GOT3 (cell line): ENCODE measurements around the gene IGF2BP2.
A peak's percentile ranks its signal among the peaks of the same experiment; 100 is the strongest.
"Not testable (repeated sequence)": the region's sequence is repeated elsewhere in the genome, so short reads cannot be mapped to it uniquely, and the experiment has no call there.

ENCODE experiments used
- DNase-seq: peaks from one replicate; lab custom pipeline; 2025; ENCODE audit warnings: mixed read lengths; lab: John Stamatoyannopoulos, UW

Gene IGF2BP2

DNA sequence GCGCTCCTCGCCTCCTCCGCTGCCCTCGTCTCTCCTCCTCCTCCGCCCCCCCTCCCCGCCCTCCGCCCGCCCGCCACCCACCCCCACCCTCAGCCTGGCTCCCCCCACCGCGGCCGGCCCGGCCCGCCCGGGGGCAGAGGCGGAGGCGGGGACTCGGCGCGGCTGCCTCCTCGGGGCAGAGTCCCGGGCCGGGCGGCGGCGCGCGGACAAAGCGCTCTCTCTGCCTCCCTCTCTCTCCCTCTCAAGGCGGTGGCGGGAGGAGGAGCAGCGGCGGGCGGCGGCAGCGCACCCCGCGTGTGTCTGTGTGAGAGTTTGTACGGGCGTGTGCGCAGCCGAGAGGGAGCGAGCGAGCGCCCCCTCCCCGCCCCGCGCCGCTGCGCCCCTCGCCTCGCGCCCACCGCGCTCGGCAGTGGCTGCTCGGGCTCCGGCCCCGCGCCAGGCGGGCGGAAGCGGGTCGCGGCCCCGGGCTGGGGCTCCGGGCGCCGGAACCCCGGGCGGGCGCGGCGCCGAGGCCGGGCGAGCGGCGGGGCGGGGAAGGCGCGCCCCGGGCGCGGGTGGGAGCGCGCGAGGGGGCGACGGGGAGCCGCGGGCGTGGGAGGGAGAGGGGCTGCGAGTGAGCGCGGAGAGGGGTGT lies at the start of gene IGF2BP2:
IGF2BP2 (minus strand) TSS at position 37 of the 633 bp plus-strand sequence. CDS start 82 bp downstream, outside the sequence.
- peak; percentile 68 for DNase-seq

DNA sequence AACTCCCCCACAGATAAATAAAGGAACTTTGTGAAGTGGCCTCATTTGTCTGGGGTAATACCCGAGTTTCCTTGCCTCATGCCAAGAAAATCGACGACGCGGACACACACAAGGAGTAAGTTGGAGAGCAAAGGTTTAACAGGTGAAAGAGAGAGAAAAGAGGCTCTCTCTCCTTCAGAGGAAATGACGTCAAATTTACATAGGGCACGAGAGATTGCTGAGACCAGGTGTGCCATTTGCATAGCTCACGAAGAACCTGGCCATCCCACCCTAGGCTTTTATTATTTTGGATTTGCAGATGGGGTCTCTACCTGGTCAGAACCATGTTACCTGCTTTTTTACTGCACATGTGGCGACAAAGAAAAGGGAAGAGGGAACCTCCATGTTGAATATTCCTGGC lies 49.3 kb upstream of the IGF2BP2 start:
- DNase-seq: no peak

DNA sequence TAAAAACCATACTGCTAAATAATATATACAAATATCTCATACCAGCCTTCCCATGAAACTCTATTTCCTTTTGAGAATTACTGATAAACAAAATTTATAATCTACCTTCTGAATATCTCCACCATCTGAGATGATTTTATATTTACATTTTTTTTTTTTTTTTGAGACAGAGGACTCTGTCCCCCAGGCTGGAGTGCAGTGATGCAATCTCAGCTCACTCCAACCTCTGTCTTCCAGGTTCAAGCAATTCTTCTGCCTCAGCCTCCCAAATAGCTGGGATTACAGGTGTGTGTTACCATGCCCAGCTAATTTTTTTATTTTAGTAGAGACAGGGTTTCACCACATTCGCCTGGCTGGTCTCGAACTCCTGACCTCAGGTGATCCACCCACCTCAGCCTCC lies 42.8 kb upstream of the IGF2BP2 start:
- no peak for DNase-seq

DNA sequence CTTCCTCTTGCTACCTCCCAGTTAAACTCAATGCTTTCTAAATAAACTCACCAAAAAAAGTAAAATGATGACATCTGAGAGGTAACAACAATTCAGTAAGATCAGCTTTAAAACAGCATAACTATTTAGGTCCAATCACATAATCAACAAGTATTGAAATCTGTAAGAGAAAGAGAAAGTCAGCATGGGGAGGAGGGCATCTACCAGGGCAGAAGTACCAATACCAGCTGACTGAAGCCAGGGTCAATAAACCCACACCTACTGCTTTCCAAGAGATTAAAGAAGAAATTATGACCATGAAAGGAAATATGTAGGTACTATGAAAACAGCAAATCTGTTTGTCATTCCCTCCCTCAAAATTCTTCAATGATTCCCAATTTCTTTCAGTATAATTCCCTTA lies 42.2 kb upstream of the IGF2BP2 start:
- DNase-seq: no peak

DNA sequence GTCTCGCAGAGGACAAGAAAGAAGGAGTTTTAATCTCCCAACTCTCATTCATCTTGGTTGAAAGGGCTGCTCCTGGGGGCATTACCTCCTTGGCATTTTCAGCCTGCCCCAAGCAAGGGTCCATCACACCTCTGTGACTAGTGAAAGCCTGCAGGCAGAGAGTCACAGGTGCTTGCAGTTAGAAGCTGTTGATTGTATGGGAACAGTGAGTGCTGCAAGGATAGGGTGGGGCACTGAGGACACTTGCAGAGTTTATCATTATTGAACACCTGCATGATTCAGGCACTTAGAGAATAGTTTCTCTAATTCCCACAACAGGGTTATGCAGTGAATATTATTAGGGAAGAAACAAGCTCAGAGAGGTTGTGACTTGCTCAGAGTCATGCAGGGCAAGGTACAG lies 41.7 kb upstream of the IGF2BP2 start:
- DNase-seq: no peak

DNA sequence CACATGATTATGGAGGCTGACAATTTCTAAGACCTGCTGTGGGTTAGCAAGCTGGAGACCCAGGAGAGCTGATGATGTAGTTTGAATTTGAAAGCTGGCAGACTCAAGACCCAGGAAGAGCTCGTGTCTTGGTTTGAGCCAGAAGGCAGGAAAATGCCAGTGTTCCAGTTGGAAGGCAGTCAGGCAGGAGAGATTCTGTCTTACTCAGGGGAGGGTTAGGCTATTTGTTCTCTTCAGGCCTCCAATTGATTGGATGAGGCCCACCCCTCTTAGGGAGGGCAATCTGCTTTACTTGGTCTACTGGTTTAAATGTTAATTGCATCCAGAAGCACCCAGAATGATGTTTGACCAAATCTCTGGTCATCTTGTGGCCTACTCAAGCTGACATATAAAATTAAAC lies 40.4 kb upstream of the IGF2BP2 start:
- no peak for DNase-seq

DNA sequence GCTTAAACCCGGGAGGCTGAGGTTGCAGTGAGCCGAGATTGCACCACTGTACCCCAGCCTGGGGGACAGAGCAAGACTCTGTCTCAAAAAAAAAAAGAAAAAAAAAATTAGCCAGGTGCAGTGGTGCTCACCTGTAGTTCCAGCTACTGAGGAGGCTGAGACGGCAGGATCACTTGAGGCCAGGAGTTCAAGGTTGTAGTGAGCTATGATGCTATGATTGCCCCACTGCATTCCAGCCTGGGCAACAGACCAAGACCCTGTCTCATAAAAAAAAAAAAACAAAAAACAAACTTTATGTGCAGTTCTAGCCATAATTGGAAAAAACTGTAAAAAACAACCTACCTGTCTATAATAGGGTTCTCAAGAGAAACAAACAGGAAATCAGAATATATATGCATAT lies 39.9 kb upstream of the IGF2BP2 start:
- DNase-seq: no peak

DNA sequence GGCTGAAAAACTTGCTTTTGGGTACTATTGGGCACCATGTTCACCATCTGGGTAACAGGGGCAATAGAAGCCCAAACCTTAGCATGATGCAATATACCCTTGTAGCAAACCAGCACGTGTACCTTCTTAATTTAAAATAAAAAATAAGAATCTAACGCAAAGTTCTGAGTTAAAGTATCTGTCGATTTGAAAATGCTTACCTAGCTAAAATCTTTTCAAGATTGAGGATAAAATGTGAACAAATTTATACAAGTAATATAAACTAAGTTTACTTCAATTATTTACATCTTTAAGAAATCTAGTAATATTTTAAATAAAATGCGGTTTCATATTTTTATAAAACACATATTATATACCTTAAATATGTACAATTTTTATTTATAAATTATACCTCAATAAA lies 38.1 kb upstream of the IGF2BP2 start:
- DNase-seq: no peak

DNA sequence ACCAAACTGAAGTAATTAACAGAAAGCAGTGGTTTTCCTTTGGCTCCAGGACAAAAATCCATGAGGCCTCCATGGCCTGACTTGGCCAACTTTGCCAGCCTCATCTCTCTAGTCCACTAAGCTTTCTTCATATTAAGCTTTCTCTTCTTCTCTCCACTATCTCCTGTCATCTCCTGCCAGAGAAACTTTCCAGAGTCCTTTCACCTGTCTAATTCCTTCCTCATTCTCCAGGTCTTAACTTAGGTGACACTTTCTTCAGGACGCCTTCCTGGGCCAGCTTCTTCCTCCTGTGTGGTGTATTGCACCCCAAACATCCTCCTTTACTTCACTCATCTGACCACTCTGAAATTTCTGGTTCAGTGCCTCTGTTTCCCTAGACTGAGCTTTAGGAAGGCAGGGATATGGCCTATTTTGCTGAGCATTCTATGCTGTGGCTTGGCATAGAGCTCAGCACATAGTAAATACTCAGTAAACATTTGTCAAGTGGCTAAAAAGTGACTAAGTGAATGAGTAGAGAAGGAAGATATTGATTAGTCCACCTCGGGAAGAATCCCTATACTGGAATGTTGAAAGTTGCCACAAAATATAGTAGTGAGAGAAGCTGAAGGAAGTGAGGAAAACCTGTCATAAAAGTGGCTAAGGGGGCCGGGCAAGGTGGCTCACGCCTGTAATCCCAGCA lies 34.6 kb upstream of the IGF2BP2 start:
- DNase-seq: no peak

DNA sequence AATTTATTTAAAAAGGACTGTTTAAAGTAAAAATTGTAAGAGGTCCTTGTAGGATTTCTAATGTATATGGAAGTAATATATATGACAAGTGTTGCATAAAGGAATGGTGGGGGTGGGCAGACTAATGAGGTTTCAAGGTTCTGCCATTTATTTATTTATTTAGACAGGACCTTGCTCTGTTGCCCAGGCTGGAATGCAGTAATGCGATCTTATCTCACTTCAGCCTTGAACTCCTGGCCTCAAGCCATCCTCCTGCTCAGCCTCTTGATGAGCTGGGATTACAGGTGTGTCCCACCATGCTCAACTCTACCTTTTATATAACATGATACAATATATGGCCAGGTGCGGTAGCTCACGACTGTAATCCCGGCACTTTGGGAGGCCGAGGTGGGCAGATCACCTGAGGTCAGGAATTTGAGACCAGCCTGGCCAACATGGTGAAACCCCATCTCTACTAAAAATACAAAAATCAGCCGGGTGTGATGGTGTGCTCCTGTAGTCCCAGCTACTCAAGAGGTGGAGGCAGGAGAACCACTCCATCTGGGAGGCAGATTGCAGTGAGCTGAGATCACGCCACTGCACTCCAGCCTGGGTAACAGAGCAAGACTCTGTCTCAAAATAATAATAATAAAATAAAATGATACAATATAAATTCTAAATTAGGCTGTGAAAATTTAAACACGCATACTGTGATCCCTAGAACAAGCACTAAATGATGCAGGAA lies 33.8 kb upstream of the IGF2BP2 start:
- no peak for DNase-seq

DNA sequence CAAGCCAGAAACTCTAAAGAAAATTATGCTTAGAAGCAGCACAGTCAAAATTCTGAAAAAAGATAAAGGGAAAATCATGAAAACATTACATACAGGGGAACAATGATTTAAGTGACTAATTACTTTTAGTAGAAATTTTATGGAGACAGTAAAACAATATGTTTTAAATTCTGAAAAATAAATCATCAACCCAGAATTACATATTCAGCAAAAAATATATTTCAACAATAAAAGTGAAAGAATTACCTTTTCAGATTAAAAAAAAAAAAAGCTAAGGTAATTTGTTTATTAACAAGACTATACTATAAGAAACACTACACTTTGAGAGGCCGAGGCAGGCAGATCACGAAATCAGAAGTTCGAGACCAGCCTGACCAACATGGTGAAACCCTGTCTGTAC lies 32.4 kb upstream of the IGF2BP2 start:
- no peak for DNase-seq

DNA sequence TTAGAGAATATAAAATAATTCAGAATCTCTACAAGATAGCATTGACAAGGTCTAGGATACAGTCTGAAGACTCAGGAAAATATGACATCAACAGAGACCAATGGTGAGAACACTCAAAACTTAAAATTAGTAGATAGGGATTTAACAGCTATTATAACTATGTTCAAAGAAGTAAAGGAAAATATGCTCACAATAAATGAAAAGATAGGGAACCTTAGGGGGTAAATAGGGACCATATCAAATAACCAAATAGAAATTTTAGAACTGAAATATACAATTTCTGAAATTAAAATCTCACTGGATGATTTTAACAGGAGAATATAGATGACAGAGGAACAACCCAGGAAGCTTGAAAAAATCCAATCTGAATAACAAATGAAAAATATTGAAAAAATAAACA lies 31.8 kb upstream of the IGF2BP2 start:
- no peak for DNase-seq

DNA sequence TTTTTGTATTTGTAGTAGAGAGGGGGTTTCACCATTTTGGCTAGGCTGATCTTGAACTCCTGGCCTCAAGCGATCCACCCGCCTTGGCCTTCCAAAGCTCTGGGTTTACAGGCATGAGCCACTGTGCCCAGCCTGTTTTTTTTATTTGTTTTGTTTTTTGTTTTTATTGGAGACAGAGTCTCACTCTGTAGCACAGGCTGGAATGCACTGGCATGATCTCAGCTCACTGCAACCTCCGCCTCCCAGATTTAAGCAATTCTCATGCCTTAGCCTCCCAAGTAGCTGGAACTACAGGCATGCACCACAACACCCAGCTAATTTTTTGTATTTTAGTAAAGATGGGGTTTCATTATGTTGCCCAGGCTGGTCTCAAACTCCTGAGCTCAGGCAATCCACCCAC lies 28.9 kb upstream of the IGF2BP2 start:
- DNase-seq: not testable (repeated sequence)

DNA sequence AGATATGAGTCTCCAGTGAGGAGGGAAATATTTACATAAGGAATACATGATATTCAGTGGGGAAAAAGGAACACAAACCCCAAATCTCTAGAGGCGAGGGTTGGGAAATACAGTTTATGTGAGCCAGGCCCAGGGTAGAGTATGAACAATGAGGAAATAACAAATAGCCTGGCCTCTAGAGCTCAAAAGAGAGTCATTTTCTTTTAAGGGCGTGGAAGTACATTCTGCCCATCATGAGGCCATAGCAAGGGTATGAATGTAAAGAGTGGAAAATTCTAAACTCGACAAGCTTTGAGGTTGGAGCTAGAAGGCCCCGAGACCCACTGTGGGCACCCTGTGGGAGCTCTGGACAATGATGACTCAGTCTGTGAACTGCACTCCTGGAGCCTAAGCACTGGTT lies 27.8 kb upstream of the IGF2BP2 start:
- DNase-seq: no peak

DNA sequence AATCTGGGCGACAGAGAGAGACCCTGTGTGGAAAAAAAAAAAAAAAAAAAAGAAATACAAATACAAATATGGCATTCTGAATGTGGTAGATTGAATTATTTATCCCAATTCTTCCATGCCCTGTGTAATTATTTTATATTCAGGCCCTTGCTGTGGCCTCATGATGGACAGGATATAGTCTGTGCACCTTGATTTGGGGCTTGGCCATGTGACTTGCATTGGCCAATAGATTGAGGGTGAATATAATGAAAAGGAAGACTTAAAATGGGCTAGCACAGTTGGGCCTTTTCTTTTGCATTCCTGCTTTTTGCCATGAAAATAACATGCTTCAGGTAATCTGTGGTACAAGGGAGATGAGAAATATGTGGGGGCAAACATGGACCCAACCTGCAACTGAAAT lies 27.1 kb upstream of the IGF2BP2 start:
- no peak for DNase-seq

DNA sequence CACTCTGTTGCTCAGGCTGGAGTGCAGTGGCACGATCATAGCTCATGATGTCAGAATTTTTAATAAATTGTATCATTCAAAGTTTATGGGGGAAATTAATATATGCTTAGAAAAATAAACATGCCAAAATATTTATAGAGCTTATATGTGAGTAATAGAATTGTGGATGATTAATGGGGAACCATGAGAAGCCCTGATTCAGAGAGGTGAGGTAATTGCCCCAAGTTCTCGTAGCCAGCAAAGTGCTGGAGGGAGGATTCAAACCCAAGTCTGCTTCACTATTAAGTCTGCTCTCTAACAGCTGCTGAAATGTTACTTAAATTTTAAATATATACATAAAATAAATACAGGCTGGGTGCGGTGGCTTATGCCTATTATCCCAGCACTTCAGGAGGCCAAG lies 26.2 kb upstream of the IGF2BP2 start:
- no peak for DNase-seq

DNA sequence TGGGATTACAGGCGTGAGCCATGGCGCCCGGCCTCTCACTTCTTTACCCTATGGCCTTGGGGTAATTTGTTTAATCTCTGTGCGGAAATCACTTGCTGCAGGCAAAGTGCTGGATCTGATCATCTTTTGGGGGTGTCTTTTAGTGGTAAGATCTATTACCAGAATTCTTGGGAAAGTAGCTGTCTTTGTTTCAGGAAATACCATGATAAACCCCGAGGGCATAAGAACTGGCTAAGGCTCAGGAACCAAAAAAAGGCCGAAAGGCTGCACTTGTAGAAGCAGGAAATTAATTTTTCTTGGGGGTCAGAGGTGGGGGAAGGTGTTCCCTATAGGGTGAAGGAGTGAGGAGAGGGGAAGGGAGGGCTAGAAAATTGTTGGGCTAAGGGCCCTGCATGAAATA lies 22.7 kb upstream of the IGF2BP2 start:
- DNase-seq: no peak

DNA sequence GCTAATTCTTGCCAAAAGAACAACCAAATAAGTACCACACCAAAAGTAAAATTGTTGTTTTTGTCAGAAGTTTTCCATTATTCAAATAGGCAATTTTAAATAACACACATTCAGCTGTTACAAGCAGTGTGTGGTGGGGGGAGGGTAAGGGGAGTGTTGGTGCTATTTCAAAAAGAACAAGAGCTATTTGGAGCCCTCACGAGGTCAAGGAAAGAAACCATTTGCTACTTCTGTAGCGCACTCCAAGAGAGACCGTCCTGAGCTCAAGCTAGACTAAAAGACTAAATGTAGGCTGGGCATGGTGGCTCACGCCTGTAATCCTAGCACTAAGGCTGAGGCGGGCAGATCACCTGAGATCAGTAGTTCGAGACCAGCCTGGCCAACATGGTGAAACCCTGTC lies 21.2 kb upstream of the IGF2BP2 start:
- DNase-seq: no peak

DNA sequence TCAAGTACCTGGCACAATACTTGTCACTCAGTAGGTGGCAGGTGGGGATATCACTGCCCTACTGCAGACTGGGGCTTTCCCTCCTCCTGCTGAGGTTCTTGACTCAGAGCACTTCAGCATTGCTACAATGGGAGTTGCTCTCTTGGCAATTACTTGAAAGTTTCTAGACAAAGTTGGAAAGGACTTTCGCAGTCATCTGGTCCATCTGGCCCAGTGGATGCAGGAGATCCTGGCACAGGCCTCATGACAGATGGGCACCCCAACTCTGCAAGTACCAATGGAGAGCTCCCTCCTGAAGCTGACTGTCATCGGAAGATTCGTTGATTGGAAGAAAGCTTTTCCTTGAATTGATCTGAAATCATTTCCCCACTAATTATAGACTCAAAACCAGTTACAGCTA lies 19.2 kb upstream of the IGF2BP2 start:
- no peak for DNase-seq

DNA sequence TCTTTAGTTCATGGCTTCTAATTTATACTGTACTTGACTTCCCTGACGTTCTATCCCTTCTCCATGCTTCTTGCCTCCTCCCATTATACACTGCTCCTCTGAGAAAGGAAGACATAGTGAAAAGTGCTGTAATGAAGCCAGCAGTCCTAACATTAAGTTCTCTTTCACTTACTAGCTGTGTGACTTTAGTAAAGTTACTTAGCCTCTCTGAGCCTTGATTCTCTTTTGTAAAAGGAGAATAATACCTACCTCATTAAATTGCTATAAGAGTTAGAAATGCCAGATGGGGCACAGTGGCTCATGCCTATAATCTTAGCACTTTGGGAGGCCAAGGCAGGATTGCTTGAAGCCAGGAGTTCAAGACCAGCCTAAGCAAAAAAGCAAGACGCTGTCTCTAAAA lies 18.8 kb upstream of the IGF2BP2 start:
- DNase-seq: no peak

DNA sequence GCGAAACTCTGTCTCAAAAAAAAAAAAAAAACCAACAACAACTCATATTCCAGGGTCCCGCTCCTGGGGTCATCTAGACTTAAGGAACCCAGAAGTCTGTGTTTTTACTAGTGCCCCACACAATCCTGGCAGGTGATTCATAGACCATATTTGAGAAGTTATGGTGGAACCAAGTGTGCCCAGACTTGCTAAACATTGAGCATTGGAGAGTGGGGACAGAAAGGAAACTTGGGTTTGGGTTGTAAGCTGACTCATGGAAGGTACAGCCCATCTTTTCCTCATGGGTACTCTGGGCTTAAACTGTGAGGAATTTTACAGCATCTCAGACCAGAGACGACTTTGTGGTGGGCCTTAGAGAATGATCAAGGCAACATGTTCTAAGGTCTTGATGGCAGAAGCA lies 18.3 kb upstream of the IGF2BP2 start:
- no peak for DNase-seq

DNA sequence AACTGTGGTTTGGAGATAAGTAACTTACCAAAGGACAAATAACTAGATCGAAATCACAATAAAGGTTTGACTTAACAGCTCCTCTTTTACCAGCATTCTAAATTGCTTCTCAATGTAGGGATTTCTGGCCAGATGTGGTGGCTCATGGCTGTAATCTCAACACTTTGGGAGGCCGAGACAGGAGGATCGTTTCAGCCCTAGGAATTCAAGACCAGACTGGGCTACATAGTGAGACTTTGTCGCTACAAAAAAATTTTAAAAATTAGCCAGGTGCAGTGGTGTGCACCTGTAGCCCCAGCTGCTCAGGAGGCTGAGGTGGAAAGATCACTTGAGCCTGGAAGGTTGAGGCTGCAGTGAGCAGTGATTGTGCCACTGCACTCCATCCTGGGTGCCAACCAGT lies 17.4 kb upstream of the IGF2BP2 start:
- no peak for DNase-seq

DNA sequence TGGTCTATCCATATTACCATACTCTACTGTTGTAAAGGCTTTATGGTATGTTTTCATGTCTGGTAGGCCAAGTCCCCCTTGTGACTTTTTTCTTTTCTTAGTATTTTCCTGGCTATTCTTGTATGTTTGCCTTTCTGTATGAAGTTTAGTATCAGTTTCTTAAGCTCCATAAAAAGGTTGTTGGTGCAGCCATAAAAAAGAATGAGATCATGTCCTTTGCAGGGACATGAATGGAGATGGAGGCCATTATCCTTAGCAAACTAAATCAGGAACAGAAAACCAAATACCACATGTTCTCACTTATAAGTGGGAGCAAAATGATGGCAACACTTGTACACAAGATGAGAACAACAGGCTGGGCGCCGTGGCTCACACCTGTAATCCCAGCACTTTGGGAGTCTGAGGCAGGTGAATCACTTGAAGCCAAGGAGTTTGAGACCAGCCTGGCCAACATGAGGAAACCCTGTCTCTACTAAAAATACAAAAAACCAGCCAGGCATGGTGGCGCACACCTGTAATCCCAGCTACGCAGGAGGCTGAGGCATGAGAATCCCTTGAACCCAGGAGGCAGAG lies 13.7 kb upstream of the IGF2BP2 start:
- not testable (repeated sequence) for DNase-seq
